ENCODE data around the gene PLCZ1. TPM values are rescaled to one million over a fixed set of nuclear protein-coding genes. Genes with fewer than 3 reads are reported as not detected.

PLCZ1 gene
- total RNA-seq, 4 donors from 2014 or later = not detected

DNA sequence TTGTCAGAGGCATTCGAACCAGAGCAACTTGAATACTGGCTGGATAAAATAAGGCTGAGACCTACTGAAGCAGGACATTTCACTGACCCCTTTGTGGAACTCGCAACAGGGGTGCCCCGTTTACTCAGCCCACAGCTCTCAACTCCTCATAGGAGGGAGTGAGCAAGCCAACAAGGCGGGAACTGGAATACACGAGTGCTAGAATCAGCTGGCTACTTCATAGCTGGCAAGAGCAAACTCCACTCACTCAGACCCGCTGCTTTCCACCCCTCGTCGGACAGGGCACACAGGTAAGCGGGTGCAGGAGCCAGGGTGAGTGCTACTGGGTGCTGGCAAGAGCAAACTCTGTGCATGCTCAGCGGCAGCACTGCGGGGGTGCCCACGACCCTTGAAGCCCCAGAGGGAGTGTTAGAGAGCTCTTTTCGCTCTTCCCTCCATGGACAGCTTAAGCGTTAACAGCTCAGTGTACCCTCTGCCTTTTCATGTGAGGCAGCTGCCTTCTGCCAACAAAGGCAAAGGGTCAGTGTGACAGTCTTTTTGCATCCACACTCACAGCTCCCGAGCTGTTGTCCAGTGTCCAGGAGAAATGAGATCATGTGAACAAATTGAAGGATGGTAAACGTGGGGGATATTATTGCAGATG, 15.8 kb upstream of the PLCZ1 start:
- DNase-seq = peak; percentile 16 to 43
- 21% methylated on average over 8 to 16 of the region's 16 CpGs for WGBS, 2 donors
- no peak overlapping the region for H3K27ac ChIP-seq
- no peak for TF ChIP-seq POLR2A (IDR thresholded peaks at IDR 0.05)
- TF ChIP-seq, protein P1, sequence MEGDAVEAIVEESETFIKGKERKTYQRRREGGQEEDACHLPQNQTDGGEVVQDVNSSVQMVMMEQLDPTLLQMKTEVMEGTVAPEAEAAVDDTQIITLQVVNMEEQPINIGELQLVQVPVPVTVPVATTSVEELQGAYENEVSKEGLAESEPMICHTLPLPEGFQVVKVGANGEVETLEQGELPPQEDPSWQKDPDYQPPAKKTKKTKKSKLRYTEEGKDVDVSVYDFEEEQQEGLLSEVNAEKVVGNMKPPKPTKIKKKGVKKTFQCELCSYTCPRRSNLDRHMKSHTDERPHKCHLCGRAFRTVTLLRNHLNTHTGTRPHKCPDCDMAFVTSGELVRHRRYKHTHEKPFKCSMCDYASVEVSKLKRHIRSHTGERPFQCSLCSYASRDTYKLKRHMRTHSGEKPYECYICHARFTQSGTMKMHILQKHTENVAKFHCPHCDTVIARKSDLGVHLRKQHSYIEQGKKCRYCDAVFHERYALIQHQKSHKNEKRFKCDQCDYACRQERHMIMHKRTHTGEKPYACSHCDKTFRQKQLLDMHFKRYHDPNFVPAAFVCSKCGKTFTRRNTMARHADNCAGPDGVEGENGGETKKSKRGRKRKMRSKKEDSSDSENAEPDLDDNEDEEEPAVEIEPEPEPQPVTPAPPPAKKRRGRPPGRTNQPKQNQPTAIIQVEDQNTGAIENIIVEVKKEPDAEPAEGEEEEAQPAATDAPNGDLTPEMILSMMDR (IDR thresholded peaks at IDR 0.05) = no peak
- H3K36me3 ChIP-seq = no peaks in the 10 kb centered on the region
- H3K27me3 ChIP-seq = no peaks in the 10 kb centered on the region
- H3K4me3 ChIP-seq (replicated peaks in 1 of 3) = no peak overlapping the region
- intact Hi-C loops (cut with DNase I) = no loop called here
- peaks cover 6 to 7% of the 10 kb centered on the region in 2 donors for H3K4me1 ChIP-seq
- H3K9me3 ChIP-seq = no peaks in the 10 kb centered on the region

DNA sequence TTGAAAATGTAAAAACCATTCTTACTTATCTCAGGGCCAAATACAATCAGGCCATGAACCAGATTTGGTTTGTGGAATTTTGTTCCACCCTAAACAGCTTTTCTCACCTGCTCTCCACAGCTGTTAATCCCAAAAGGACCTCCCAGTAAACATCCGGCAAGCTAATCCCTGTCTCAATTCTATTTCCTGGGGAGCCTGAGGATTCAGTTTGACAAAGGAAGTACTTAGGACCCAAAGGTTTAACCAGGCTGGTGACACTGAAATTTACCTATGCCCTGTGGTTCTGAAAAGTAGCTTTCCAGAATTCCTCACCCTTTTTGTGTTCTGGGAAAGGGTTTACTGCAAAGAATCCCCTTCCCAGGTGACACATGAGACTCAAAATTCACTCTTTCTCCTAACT, 15.1 kb upstream of the PLCZ1 start:
- intact Hi-C loops (cut with DNase I) = no loop called here
- no peak for DNase-seq
- no peaks in the 10 kb centered on the region for H3K9me3 ChIP-seq
- H3K27ac ChIP-seq = no peak overlapping the region
- TF ChIP-seq, protein P1 (IDR thresholded peaks at IDR 0.05) = no peak
- no peak for TF ChIP-seq POLR2A (IDR thresholded peaks at IDR 0.05)
- WGBS, 2 donors = 83 to 84% methylated on average over 1 of the region's 1 CpG
- no peaks in the 10 kb centered on the region for H3K27me3 ChIP-seq
- H3K4me3 ChIP-seq (replicated peaks in 1 of 3) = no peak overlapping the region
- H3K36me3 ChIP-seq = no peaks in the 10 kb centered on the region
- H3K4me1 ChIP-seq = peaks cover 6 to 7% of the 10 kb centered on the region in 2 donors

DNA sequence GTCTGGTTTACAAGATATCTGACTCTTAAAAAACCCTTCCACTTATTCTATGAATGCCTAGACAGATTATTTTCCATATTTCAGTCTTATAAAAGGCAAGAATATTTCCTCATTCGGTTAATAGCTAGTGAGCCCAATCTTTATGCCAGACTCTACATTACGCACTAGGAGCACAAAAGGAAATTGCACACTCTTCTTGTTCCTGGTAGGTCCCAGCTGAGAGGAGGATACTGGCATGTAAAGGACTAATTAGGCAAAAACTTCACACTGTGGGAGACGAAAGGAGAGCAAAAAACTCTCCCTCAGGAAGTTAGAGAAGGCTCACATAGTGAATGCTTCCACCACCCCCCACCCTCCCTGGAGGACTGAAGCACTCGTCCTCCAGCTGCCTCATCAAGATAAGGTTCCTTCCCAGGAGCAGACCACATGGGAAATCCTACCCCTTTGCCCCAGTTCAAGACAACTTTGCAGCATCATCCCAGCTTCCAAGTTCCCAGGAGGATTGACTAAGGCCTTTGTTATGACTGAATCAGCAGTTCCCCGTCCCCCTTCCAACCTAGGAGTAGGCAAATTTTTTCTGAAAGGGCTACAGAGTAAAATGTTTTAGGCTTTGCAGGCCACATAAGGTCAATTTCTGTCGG, 14.6 kb upstream of the PLCZ1 start:
- H3K36me3 ChIP-seq = no peaks in the 10 kb centered on the region
- H3K27me3 ChIP-seq = no peaks in the 10 kb centered on the region
- H3K4me1 ChIP-seq = peaks cover 6 to 7% of the 10 kb centered on the region in 2 donors
- H3K4me3 ChIP-seq (replicated peaks in 1 of 3) = no peak overlapping the region
- DNase-seq = no peak
- H3K9me3 ChIP-seq = no peaks in the 10 kb centered on the region
- WGBS, 2 donors = 61 to 70% methylated on average over 6 of the region's 6 CpGs
- H3K27ac ChIP-seq = no peak overlapping the region
- TF ChIP-seq, protein P1 (IDR thresholded peaks at IDR 0.05) = no peak
- TF ChIP-seq POLR2A (IDR thresholded peaks at IDR 0.05) = no peak
- intact Hi-C loops (cut with DNase I) = no loop called here

DNA sequence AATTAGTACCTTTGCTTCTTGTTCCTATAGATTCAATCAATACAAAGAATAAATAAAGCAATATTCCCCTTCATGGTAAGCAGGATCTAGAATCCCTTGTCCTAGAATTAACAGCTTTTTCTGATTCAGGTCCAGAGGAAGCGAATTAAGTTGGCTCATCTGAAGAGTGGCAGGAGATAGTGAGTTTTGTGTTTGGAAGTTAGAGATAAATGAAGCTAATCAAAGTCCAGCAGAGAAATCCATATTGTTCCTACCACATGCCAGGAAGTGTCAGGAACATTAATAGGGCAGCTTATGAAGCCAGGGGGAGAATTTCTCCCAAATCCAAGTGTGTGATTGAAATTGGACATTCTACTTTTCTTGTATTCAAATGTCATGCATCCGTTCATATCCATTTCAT, 14.1 kb upstream of the PLCZ1 start:
- TF ChIP-seq, protein P1 (IDR thresholded peaks at IDR 0.05) = no peak
- TF ChIP-seq POLR2A (IDR thresholded peaks at IDR 0.05) = no peak
- Histone ChIP-seq H3K9me3 (no peaks in the 10 kb centered on the region), H3K27ac (no peak overlapping the region), H3K4me3 (replicated peaks in 1 of 3) (no peak overlapping the region), H3K36me3 (no peaks in the 10 kb centered on the region), H3K4me1 (peaks cover 6 to 7% of the 10 kb centered on the region in 2 donors), H3K27me3 (no peaks in the 10 kb centered on the region)
- no peak for DNase-seq
- WGBS, 2 donors = 83 to 90% methylated on average over 2 of the region's 2 CpGs
- intact Hi-C loops (cut with DNase I) = no loop called here

DNA sequence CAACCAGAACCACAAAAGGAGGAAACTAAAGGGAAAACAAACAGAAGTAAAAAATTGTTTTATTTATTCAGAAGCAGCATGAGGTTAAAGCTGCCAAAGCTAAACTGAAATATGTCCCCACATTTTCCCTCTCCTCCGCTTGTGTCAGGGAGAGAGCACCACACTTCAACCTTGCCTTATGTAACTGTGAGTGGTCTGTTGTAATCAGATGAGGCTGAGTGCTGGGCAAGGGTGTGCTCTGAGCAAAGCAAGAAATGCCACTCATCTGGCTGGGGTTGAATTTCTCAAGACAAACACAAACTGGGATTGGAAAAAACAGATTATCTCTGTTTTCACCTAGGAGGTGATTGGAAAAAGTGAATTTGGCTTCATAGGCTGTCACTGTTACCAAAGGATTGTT, 12.3 kb upstream of the PLCZ1 start:
- Histone ChIP-seq H3K4me3 (replicated peaks in 1 of 3) (no peak overlapping the region), H3K27me3 (no peaks in the 10 kb centered on the region), H3K9me3 (no peaks in the 10 kb centered on the region), H3K4me1 (peaks cover 6 to 7% of the 10 kb centered on the region in 2 donors), H3K36me3 (no peaks in the 10 kb centered on the region), H3K27ac (no peak overlapping the region)
- TF ChIP-seq, protein P1 (IDR thresholded peaks at IDR 0.05) = no peak
- TF ChIP-seq POLR2A (IDR thresholded peaks at IDR 0.05) = no peak
- intact Hi-C loops (cut with DNase I) = no loop called here
- no peak for DNase-seq
- WGBS, 2 donors = 59 to 70% methylated on average over 1 of the region's 1 CpG

All from thyroid gland (tissue), 4 donors.